Psoas muscle (tissue), 8 donors: ENCODE data around the gene NT5DC3. TPM values are rescaled to one million over a fixed set of nuclear protein-coding genes. Genes with fewer than 3 reads are reported as not detected.

ENCODE experiments used
- ATAC-seq, 4 donors: fragments of 200-7000 bp; cut with Tn5 transposase; one replicate each; pipeline ENCODE4 v1.9.1; 2020; ENCODE audit warnings: moderate library complexity in 3 of 4, mild to moderate bottlenecking in 2 of 4
- DNase-seq, 2 donors: peaks; one replicate each; pipeline ENCODE4 v3.0.0-alpha.2; 2020
- H3K27ac ChIP-seq: fragments of 200-600 bp; one replicate; pipeline ENCODE4 v1.8.0; 2022
- H3K27me3 ChIP-seq, 3 donors: fragments of 200-600 bp in 1 of 3; one replicate each; pipeline versions ENCODE4 v1.6.1 to v1.8.0; 2013 to 2022; ENCODE audit warnings: low read length in 2 of 3, mild to moderate bottlenecking in 2 of 3, moderate library complexity in 1 of 3; ENCODE audit not compliant: insufficient read depth in 3 of 3
- H3K36me3 ChIP-seq, 2 donors: fragments of 200-600 bp in 1 of 2; one replicate each; pipeline versions ENCODE4 v1.6.1 to v1.8.0; 2013 to 2022; ENCODE audit warnings: low read depth in 1 of 2, mild to moderate bottlenecking in 1 of 2, moderate library complexity in 1 of 2; ENCODE audit not compliant: insufficient read depth in 1 of 2
- H3K4me1 ChIP-seq: fragments of 200-600 bp; one replicate; pipeline ENCODE4 v1.8.0; 2022
- H3K4me3 ChIP-seq: fragments of 200-600 bp; one replicate; pipeline ENCODE4 v1.8.0; 2022; ENCODE audit warnings: mild to moderate bottlenecking
- H3K9me3 ChIP-seq: fragments of 200-600 bp; one replicate; pipeline ENCODE4 v1.8.0; 2022
- CTCF ChIP-seq: fragments of 200-600 bp; IDR thresholded peaks from one replicate; pipeline ENCODE4 v1.8.0; 2022; ENCODE audit warnings: antibody characterized with exemption
- WGBS, 3 donors: extraction: QIAGEN DNeasy Blood & Tissue Kit; methylation state at CpG; one replicate each; pipeline versions ENCODE4 v1.1.6 to v1.1.7; 2013; 5-methylcytosine and 5-hydroxymethylcytosine counted together
- intact Hi-C, 2 donors: fragments of 100-400 bp; cut with DNase I; formaldehyde crosslinking; loops; one replicate each; pipeline versions ENCODE4 v1.11.0 to v1.14.2; 2022
- polyA plus RNA-seq, 3 donors: library from polyadenylated mRNA; stranded (reverse); fragments of 200-250 nt; gene quantifications; one replicate each; pipeline ENCODE4 v1.2.3, GENCODE V29; 2013
- total RNA-seq, 4 donors: library from RNA; stranded (reverse); fragmentation: NEBNext Ultra II Directional in 2 of 4; extraction: Animal tissue kit (Norgen Biotek cat#: 25700) in 2 of 4; gene quantifications; one replicate each; pipeline versions ENCODE4 v1.2.1 to v1.2.4, GENCODE V29; 2021 to 2023
- donor health status: healthy with polysubstance abuse.
- donor health status: DM: no; HTN: no; CAD: no; lungs with moderate emphysema.
- donor health status: Bipolar disorder and iron deficiency.
- donor health status: healthy.
- donor health status: DM: yes; HTN: yes; CAD: no.
- donor health status: DM: no; HTN: no; CAD: no.
- donor health status: DM: no; HTN: no; CAD: no.
- donor health status: DM: yes; HTN: yes; CAD: no.

Gene NT5DC3
- total and polyA plus RNA-seq, 7 donors: 5.2 to 64.2 (median 16.2) TPM

GRCh38 chr12:103799504-103799856 lies 41.6 kb downstream of the NT5DC3 start:
- H3K36me3 ChIP-seq: peaks cover 9 to 26% of the 10 kb centered on the region in 2 donors
- intact Hi-C loops: loop anchor here in 1 of 2 donors (1.0 kb wide), 1 partner anchor 15 kb away; no protein-coding TSS in a partner anchor
- peak overlapping the region; percentile 88 for H3K27ac ChIP-seq
- no peak for TF ChIP-seq CTCF
- ATAC-seq (peak; percentile 63 to 81 (median 76)), DNase-seq (peak in 1 of 2 donors; percentile 28)
- peak overlapping the region; percentile 33 for H3K4me3 ChIP-seq
- peaks cover 46% of the 10 kb centered on the region for H3K4me1 ChIP-seq
- H3K9me3 ChIP-seq: no peaks in the 10 kb centered on the region
- 66 to 79% (median 74%) methylated on average over 4 of the region's 4 CpGs for WGBS, 3 donors
- H3K27me3 ChIP-seq: no peaks in the 10 kb centered on the region

- no peak for TF ChIP-seq CTCF
- H3K36me3 ChIP-seq: peaks cover 10 to 33% of the 10 kb centered on the region in 2 donors
- H3K4me1 ChIP-seq: peaks cover 46% of the 10 kb centered on the region
- 94 to 96% (median 95%) methylated on average over 4 of the region's 4 CpGs for WGBS, 3 donors
- H3K27me3 ChIP-seq: no peaks in the 10 kb centered on the region
- no peak overlapping the region for H3K4me3 ChIP-seq
- intact Hi-C loops: no loop called here
- no peaks in the 10 kb centered on the region for H3K9me3 ChIP-seq
- peak overlapping the region; percentile 88 for H3K27ac ChIP-seq
- ATAC-seq (no peak), DNase-seq (no peak)
These were observed 42.4 kb downstream of the NT5DC3 start for GRCh38 chr12:103798586-103798985.

- no peak for DNase-seq
- intact Hi-C loops: no loop called here
- Histone ChIP-seq H3K4me3 (no peak overlapping the region), H3K27ac (no peak overlapping the region), H3K4me1 (peaks cover 10% of the 10 kb centered on the region), H3K36me3 (peaks cover 17 to 57% of the 10 kb centered on the region in 2 donors), H3K9me3 (no peaks in the 10 kb centered on the region), H3K27me3 (no peaks in the 10 kb centered on the region)
- no peak for TF ChIP-seq CTCF
- 60 to 67% (median 60%) methylated on average over 4 of the region's 4 CpGs for WGBS, 3 donors
- no peak for ATAC-seq
These were observed 46.5 kb downstream of the NT5DC3 start for GRCh38 chr12:103794309-103795213.

GRCh38 chr12:103793512-103794045 lies 47.5 kb downstream of the NT5DC3 start:
- intact Hi-C loops: no loop called here
- H3K27me3 ChIP-seq: no peaks in the 10 kb centered on the region
- H3K4me3 ChIP-seq: no peak overlapping the region
- DNase-seq (no peak), ATAC-seq (no peak)
- H3K4me1 ChIP-seq: peaks cover under 1% of the 10 kb centered on the region
- no peak for TF ChIP-seq CTCF
- peaks cover 17 to 57% of the 10 kb centered on the region in 2 donors for H3K36me3 ChIP-seq
- H3K9me3 ChIP-seq: no peaks in the 10 kb centered on the region
- WGBS, 3 donors: 82 to 87% (median 86%) methylated on average over 9 of the region's 9 CpGs
- no peak overlapping the region for H3K27ac ChIP-seq
